HG03060 (cell line): ENCODE data around the gene ISG20L2.
"Not testable (repeated sequence)": the region's sequence is repeated elsewhere in the genome, so short reads cannot be mapped to it uniquely, and the experiment has no call there.

Experiments
- ATAC-seq: cut with Tn5 transposase; IDR thresholded peaks from one replicate; pipeline ENCODE4 v1.9.1; 2021; ENCODE audit warnings: low read depth, moderate number of reproducible peaks; ENCODE audit not compliant: unreplicated experiment

Gene ISG20L2, protein sequence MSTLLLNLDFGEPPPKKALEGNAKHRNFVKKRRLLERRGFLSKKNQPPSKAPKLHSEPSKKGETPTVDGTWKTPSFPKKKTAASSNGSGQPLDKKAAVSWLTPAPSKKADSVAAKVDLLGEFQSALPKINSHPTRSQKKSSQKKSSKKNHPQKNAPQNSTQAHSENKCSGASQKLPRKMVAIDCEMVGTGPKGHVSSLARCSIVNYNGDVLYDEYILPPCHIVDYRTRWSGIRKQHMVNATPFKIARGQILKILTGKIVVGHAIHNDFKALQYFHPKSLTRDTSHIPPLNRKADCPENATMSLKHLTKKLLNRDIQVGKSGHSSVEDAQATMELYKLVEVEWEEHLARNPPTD

DNA sequence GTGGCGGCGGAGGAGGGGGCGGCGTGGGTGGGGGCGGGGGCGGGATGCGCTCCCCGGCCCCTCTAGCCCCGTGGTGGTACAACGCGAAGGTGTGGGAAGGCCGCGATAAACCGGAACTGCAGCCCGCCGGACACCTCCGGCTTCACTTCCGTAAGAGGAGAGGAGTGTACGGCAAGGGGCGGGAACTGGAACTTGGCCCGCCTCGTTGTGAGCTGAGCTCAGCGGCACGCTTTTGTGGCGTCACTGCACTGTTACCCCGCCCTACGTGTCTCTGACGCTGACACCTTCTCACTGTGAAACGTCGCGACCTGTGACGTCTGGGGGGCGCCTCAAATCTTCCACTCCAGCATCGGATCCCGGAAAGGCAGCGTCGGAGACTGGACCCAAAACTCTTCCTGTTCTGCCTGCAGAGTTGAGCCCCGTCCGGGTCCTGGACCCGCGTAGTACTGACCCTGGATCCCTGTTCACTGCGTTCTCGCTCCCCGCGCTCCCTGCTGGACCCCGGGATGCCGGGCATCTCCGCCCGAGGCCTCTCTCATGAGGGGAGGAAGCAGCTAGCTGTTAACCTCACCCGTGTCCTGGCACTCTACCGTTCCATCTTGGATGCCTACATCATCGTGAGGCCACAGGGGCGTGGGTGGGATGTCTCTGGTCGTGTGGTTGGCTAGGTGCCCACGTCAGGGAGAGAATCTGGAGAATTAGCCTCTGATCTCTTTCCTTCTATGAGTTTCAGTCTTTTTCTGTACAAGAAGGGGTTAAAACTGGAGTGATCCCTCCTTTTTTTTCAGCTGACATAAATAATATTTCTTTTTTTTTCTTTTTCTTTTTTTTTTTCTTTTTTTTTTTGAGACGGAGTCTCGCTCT lies at the start of gene ISG20L2:
Gene ISG20L2 (minus strand): TSS at position 168 of the 864 bp plus-strand sequence. CDS start 1,114 bp downstream, outside the sequence.
- peak; percentile 83 for ATAC-seq

DNA sequence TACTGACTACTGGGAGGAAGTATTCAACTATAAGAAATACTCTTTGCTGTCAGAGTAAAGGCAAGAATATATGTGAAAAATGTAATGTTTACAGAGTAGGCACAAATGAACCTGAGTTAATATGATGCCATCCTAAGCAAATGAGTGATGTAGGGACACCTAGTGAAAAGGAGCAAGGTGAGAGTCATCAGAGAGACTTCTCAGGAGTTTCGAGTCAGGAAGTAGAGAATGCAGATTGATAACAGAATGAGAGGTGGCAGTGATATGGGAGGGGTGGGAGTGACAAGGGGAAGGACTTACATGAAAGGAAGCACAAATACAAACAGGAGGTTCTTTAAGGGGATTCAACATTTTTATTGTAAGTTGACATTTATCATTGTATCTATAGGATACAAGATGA lies 49.0 kb upstream of the ISG20L2 start:
- ATAC-seq, result no peak

DNA sequence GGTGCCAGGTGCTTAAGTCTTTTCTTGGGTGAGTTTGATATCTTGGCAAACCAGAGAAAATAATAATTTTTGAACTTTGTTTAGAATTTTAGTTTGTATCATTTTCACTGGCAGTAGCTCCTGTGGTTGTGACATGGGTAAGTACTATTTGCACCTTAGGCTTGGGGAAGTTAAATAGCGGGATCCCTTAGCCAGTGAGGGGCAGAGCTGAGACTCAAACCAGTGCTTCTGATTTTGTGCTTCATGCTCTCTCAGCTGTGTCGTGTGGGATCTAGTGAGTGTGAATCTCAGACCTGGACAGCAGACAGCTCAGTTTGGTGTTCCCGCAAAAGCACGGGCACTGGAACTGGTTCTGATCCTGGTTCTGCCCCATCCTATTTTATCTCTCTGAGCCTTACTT lies 48.4 kb upstream of the ISG20L2 start:
- no peak for ATAC-seq

DNA sequence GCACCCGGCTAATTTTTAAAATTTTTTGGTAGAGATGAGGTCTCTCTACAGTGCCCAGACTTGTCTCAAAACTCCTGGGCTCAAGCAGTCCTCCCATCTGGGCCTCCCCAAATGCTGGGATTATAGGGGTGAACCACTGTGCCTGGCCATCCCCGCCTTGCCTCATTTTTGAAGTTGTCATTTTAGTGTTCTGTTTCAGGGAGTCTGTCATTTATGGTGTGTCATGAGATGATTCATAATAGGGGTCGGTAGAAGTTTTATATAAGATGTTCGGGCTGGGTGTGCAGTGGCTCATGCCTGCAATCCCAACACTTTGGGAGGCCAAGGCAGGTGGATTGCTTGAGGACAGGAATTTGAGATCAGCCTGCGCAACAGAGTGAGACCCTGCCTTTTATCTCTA lies 47.2 kb upstream of the ISG20L2 start:
- ATAC-seq, result no peak

DNA sequence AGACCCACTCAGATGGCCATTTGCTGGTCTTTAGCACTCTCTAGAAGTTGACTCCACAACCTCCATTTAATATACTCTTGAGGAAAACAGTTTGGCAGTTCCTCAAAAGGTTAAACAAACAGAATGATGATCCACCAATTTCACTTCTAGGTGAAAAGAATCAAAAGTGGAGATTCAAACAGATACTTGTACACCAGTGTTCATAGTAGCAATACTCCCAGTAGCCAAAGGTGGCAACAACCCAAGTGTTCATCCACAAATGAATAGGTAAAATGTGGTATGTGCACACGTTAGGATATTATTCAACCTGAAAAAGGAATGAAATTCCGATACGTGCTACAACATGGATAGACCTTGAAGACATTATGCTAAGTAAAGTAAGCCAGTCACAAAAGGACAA lies 45.0 kb upstream of the ISG20L2 start:
- ATAC-seq, result no peak

DNA sequence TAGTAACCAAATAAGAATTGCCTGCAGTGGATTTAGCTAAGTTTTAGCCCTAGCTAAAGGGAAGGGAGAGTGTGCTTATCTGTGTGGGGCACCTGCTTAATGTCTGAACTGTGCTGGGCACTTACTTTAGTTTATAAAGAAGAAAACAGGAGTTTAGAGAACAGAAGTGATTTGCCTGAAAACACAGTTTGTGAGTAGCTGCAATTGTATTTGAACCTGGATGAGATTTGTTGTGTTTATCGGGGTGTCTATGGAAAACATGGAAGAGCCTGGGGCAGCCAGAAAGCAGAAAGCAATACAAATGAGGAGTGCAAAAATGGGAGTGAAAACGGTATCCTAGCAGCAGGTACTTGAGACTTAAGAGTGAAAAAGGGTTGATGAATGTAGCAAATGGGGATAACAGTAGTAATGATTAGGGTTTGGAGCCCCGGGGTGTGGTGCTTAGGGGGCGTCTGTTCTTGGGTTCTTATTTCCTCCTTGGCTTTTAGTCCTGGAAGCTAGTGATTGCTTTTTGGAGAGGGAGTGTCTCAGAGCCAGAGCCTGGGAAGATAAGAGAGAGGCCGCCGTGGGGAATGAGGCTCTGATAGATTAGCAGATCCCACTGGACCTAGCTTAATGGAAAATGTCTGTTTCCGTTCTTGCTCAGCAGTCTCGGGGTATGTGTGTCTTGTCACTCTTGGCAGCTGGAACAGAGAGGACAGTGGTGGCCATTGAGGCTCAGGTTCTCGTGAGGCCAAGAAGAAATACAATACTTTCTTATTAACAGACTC lies 44.3 kb upstream of the ISG20L2 start:
- no peak for ATAC-seq

DNA sequence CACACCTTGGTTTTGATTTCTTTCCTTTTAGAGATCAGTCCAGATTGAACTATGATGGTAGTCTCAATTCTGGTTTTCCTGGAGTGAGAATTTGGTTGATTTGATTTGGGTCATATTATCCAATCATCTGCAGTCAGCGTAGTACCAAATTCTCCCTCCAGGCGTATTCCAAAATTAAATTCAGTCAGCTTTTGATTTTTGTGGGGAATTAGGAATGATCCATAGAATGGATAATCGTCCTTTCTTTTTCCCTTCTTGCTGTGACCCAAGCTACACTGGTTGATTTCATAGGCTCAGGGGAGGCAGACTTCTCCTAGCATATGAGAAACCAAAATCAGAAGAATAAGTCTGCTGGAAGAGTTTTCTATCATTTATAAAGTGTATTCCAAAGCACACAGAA lies 43.7 kb upstream of the ISG20L2 start:
- ATAC-seq, result no peak

DNA sequence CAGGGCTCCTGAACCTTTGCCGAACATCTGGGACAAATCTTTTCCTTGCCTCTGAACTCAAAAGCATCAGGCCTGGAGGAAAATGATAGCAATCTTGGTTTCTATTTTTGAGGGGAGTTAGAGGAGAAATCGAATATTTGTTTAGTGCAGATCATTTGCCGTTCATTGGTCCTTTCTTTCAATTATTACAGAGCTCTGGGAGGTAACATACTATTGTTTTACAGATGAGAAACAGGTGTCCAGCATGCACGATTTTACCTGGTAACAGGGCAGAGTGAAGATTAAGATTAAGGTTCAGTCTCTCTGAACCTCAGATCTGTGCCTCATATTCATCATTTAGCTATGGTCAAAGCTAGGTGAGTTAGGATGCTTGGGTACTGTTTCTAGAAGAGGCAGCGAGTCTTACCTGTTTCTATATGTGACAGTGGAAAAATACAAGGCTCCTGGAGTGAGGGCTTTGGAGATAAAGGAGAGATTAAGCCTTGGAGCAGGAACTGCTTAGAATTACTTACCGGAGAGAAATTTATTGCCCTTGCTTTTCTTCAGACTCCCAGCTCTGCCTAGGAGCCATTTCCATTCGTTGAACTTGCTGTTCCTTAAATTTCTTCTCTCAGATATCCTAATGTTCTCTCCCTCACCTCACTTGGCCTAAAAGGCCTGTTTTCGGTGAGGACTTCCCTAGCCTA lies 40.2 kb upstream of the ISG20L2 start:
- no peak for ATAC-seq

DNA sequence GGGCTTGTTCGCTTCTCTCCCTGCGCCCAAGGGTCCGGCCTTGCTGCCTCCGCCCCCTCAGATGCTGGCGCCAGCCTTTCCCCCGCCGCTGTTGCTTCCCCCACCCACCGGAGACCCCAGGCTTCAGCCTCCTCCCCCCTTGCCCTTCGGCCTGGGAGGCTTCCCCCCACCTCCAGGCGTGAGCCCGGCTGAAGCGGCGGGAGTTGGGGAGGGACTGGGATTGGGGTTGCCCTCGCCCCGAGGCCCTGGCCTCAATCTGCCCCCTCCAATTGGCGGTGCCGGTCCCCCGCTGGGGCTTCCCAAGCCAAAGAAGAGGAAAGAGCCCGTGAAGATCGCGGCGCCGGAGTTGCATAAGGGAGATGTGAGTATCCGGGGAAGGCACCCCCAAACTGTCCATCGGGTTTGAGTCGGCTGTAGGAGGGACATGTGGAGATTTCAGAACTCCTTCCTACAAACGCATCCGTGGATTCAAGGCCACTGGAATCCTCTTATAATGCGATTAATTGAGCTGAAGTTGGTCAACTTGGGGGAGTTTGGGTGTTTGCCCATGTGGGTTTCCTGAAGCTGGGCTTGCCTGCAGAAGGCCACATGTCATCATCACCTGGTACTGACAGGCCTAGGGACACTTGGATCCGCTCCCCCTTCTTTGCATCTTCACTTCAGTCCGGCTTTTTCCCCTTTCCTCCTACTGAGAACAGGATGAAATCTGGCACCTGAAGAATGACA lies 39.5 kb upstream of the ISG20L2 start:
- ATAC-seq, result no peak

DNA sequence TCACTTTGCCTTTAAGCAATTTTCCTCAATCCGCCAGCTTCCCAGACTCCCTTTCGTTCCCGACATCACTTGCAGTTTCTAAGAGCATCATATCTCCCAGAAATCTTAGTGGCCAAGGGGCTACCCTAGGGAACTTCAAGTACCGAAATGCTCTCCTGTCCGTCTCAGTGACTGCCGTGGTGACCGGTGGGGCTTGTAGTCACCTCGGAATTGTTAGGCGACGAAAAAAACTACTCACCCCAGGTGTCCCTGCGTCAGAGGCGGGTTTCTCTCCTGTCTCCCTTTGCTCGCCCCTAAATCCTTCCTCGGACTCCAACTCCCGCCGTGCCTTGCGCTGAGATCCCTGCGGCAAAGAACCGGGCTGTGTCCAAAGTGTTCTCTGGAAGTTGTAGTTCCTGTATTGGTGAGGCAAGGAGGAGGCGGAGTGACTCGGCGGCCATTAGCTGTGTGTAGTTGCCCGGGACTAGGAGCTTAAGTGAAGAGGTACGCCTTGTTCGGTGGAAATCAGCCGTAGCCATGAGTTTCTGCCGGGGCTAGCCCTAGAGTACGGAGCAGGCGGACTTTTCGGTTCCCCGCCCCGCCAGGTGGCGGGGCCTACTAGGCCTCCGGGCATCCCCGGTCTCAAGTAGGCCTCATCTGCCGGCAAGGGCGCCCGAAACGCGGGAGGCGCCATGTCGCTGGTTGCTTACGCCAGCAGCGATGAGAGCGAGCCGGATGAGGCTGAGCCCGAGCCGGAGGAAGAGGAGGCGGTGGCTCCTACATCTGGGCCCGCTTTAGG lies 38.7 kb upstream of the ISG20L2 start, which contains the start of gene PRCC:
Gene PRCC (plus strand): TSS at position 435 of the 778 bp plus-strand sequence. CDS start 237 bp downstream, at position 672.
- ATAC-seq, result peak; percentile 82

DNA sequence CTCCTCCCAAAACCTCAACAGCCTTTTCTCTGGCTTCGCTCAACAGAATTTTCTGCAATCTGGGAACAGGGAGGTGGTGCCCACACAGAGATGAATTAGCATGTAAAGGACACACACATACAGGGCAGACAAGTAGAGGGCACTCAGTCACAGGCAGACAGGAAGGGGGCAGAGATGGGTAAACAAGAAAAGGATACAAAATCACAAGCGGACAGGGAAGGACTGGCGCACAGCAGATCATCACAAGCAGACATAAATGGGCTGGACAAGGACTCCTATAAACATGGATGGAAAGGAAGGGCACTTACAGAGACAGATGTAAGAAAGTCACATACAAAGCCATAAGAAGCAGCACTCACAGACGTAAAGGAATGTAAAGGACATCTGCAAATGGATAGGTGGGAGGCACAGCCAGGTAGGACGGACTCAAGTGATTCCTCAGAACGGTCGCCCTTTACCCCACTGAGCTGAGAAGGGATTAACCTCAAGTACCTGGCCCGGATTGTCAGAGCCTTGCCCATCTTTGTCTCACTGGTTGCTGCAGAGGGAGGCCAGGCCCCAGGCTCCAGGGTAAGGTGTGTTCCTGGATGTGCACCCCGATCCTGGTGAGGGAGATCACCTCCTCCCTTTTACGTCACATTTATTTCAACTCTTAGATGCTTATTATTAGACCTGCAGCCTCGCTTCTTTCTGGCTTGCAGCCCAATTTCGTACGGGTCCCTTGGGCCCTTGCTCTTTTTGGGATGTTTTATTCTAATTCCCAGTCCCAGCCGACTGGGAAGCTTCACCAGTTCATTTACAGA lies 37.9 kb upstream of the ISG20L2 start:
- no peak for ATAC-seq

DNA sequence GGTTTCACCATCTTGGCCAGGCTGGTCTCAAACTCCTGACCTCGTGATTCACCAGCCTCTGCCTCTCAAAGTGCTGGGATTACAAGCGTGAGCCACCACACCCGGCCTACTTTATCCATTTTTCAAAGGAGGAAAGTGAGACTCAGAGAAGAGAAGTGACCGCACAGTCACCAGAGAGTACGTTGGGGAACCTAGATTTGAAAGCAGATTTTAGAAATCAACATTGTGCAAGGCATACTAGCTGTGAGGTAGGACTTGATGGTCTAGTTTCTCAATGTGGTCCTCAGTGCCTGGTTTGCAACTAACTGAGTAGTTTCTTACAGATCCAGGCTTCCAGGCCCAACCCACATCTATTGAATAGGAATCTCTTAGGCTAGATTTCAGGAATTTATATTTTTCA lies 37.1 kb upstream of the ISG20L2 start:
- ATAC-seq, result no peak

DNA sequence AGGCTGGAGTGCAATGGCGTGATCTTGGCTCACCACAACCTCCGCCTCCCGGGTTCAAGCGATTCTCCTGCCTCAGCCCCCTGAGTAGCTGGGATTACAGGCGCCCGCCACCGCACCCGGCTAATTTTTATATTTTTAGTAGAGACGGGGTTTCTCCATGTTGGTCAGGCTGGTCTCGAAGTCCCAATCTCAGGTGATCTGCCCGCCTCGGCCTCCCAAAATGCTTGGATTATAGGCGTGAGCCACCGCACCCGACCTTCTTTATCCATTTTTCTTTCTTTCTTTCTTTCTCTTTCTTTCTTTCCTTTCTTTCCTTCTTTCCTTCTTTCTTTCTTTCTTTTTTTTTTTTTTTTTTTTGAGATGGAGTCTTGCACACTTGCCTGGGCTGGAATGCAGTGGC lies 36.6 kb upstream of the ISG20L2 start:
- ATAC-seq, result not testable (repeated sequence)

DNA sequence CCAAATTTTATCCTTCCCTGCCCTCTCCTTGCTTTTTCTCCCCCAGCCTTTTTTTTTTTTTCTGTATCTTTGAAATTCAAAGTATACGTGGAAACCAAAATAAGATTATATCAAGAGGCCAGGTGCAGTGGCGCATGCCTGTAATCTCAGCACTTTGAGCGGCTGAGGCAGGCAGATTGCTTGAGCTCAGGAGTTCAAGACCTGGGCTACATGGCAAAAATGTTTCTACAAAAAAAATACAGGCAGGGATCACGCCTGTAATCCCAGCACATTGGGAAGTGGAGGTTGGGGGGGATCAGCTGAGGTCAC lies 32.2 kb upstream of the ISG20L2 start:
- ATAC-seq, result no peak

DNA sequence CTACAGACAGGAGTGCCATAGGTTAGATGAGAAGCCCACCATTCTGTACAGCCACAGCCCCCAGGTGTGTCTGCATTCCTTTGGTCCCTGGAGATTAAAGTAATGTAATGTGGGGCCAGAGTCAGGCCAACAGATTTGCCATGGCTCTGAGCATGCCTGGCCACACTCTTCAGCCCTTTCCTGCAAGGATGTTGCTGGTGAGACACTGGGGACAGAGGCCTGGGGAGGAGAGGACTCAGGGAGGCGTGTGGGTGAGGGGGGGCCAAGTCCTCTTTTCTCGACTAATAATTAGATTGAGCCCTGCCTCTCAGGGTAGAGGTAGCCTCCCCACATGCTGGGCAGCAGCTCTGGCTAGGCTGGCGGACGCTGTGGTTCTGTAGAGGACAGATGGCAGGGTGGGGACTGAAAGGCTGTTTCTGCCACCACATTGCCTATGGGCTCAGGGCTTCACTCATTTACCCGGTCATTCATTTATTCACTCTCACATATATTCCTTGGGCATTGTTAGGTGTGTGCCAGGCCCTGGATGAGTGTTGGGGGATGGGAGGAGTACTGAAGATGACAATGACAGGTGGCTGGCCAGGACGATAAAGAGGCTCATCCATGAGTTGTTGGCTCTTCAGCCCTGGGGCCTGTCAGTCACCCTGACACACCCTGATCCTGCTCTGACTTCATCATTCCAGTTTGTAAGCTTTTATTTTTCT lies 31.7 kb upstream of the ISG20L2 start:
- no peak for ATAC-seq

DNA sequence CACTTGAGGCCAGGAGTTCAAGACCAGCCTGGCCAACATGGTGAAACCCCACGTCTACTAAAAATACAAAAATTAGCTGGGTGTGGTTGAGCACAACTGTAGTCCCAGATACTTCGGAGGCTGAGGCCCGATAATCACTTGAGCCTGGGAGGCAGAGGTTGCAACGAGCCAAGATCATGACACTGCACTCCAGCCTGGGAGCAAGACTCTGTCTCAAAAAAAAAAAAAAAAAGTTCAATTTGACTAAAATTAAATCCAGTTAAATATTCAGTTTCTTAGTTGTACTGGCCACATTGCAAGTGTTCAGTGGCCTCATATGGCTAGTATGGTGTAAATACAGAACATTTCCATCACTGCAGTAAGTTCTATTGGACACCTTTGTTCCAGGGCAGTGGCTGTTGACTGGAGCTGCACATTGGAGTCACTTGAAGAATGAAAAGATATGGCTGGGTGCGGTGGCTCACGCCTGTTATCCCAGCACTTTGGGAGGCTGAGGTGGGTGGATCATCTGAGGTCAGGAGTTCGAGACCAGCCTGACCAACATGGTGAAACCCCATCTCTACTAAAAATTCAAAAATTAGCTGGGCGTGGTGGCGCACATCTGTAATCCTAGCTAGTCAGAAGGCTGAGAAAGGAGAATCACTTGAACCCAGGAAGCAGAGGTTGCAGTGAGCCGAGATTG lies 29.1 kb upstream of the ISG20L2 start:
- ATAC-seq, result not testable (repeated sequence)

DNA sequence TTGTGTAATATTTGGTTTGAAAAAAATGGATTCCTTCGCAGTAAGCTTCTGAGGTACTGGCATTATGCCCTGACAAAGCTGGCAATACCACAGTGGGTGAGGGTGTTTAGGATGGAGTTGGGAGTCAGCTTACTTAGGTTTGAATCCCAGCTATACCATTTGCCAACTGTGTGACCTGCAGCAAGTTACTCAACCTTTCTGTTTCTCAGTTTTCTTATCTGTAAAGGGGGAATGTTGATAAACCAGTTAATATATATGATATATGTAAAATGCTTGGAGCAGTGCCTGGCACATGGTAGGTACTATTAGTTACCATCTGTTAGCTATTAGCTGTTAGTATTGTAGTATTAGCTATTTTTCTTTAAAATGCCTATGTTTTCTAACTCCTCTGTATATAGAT lies 27.8 kb upstream of the ISG20L2 start:
- ATAC-seq, result no peak
